Activated CD8-positive, alpha-beta memory T cell treated with anti-CD3 and anti-CD28 coated beads, Interleukin-2, amount 50 U/mL, for 24 hours (primary cell): ENCODE data around the gene PTPRK.

Experiments
- DNase-seq: peaks from one replicate; pipeline ENCODE4 v3.0.0-alpha.2; 2020; ENCODE audit errors: extremely low read depth

Gene PTPRK

GRCh38 chr6:128138694-128139093 lies 381.7 kb downstream of the PTPRK start:
- DNase-seq: no peak

GRCh38 chr6:128135325-128135724 lies 385.1 kb downstream of the PTPRK start:
- no peak for DNase-seq

- no peak for DNase-seq
These were observed 388.8 kb downstream of the PTPRK start for GRCh38 chr6:128131566-128131965.

- DNase-seq: no peak
These were observed 389.4 kb downstream of the PTPRK start for GRCh38 chr6:128131036-128131435.

GRCh38 chr6:128129679-128130078 lies 390.7 kb downstream of the PTPRK start:
- DNase-seq: no peak

GRCh38 chr6:128127650-128128049 lies 392.7 kb downstream of the PTPRK start:
- DNase-seq: no peak

- DNase-seq: no peak
These were observed 395.7 kb downstream of the PTPRK start for GRCh38 chr6:128124713-128125112.

- DNase-seq: no peak
These were observed 398.8 kb downstream of the PTPRK start for GRCh38 chr6:128121610-128122009.

- DNase-seq: no peak
These were observed 399.2 kb downstream of the PTPRK start for GRCh38 chr6:128121190-128121589.

GRCh38 chr6:128118401-128118800 lies 402.0 kb downstream of the PTPRK start:
- DNase-seq: no peak

- no peak for DNase-seq
These were observed 402.5 kb downstream of the PTPRK start for GRCh38 chr6:128117916-128118315.

GRCh38 chr6:128114164-128114563 lies 406.2 kb downstream of the PTPRK start:
- DNase-seq: no peak

- DNase-seq: no peak
These were observed 407.9 kb downstream of the PTPRK start for GRCh38 chr6:128112494-128112893.

GRCh38 chr6:128111096-128111495 lies 409.3 kb downstream of the PTPRK start:
- DNase-seq: no peak

- no peak for DNase-seq
These were observed 412.7 kb downstream of the PTPRK start for GRCh38 chr6:128107682-128108081.

- DNase-seq: no peak
These were observed 420.7 kb downstream of the PTPRK start for GRCh38 chr6:128099571-128100197.

- DNase-seq: no peak
These were observed 422.3 kb downstream of the PTPRK start for GRCh38 chr6:128098000-128098581.

GRCh38 chr6:128097009-128097408 lies 423.4 kb downstream of the PTPRK start:
- DNase-seq: no peak

- no peak for DNase-seq
These were observed 425.0 kb downstream of the PTPRK start for GRCh38 chr6:128095362-128095761.

GRCh38 chr6:128079021-128079420 lies 441.4 kb downstream of the PTPRK start:
- no peak for DNase-seq

GRCh38 chr6:128078276-128078675 lies 442.1 kb downstream of the PTPRK start:
- DNase-seq: no peak

GRCh38 chr6:128076843-128077242 lies 443.6 kb downstream of the PTPRK start:
- DNase-seq: no peak

GRCh38 chr6:128074567-128074966 lies 445.8 kb downstream of the PTPRK start:
- DNase-seq: no peak

- no peak for DNase-seq
These were observed 447.0 kb downstream of the PTPRK start for GRCh38 chr6:128073389-128073788.
